Right lobe of liver (tissue), 6 donors: ENCODE data around the gene BDH1. TPM values are rescaled to one million over a fixed set of nuclear protein-coding genes. Genes with fewer than 3 reads are reported as not detected.

Source experiments
- ATAC-seq, 4 donors: fragments of 200-7000 bp; cut with Tn5 transposase; one replicate each; pipeline ENCODE4 v1.9.1; 2020; ENCODE audit warnings: mild to moderate bottlenecking in 4 of 4, moderate library complexity in 4 of 4
- DNase-seq, 3 donors: peaks; one replicate each; pipeline ENCODE4 v3.0.0-alpha.2; 2020
- H3K27ac ChIP-seq, 3 donors: fragments of 200-600 bp; one replicate each; pipeline ENCODE4 v1.8.0; 2022
- H3K27me3 ChIP-seq, 2 donors: fragments of 200-600 bp; one replicate each; pipeline ENCODE4 v1.8.0; 2022
- H3K36me3 ChIP-seq, 4 donors: fragments of 200-600 bp; sonication (generic) in 1 of 4; one replicate each; pipeline versions ENCODE4 v1.5.1 to v1.8.0; 2017 to 2022; ENCODE audit warnings: control low read depth in 1 of 4
- H3K4me1 ChIP-seq, 4 donors: fragments of 200-600 bp; sonication (generic) in 1 of 4; one replicate each; pipeline versions ENCODE4 v1.5.1 to v1.8.0; 2017 to 2022; ENCODE audit warnings: control low read depth in 1 of 4
- H3K4me3 ChIP-seq, 3 donors: fragments of 200-600 bp; one replicate each; pipeline ENCODE4 v1.8.0; 2022
- H3K9me3 ChIP-seq, 4 donors: fragments of 200-600 bp; sonication (generic) in 1 of 4; one replicate each; pipeline versions ENCODE4 v1.5.1 to v1.8.0; 2017 to 2022; ENCODE audit warnings: control low read depth in 1 of 4
- CTCF ChIP-seq, 4 donors: fragments of 200-600 bp in 3 of 4; fragments of 450-650 bp in 1 of 4; IDR thresholded peaks; one replicate each; pipeline versions ENCODE4 v1.5.1 to v1.8.0; 2016 to 2022; ENCODE audit warnings: antibody characterized with exemption in 4 of 4, mild to moderate bottlenecking in 2 of 4
- POLR2A ChIP-seq: fragments of 450-650 bp; IDR thresholded peaks from one replicate; pipeline ENCODE4 v1.6.1; 2017; ENCODE audit warnings: antibody characterized with exemption, mild to moderate bottlenecking
- WGBS: methylation state at CpG from one replicate; pipeline ENCODE4 v1.1.6; 2018; ENCODE audit warnings: low coverage, low lambda C conversion rate; ENCODE audit not compliant: insufficient coverage; ENCODE audit errors: missing lambda C conversion rate; 5-methylcytosine and 5-hydroxymethylcytosine counted together
- intact Hi-C, 2 donors: fragments of 100-400 bp; cut with DNase I; formaldehyde crosslinking; loops; one replicate each; pipeline versions ENCODE4 v1.11.2 to v1.14.1; 2022
- small RNA-seq, 2 experiments: library from RNA; depleted of rRNA; stranded (forward); fragments of <200 nt; gene quantifications; one replicate each; pipeline ENCODE3, GENCODE V24; 2016
- total RNA-seq, 6 experiments: library from RNA; depleted of rRNA in 2 of 6; stranded (reverse); fragments of >200 nt in 2 of 6; fragmentation: NEBNext Ultra II Directional in 3 of 6; extraction: Animal tissue kit (Norgen Biotek cat#: 25700) in 3 of 6; gene quantifications; one replicate each; pipeline versions ENCODE4 v1.1.0 to v1.2.4, GENCODE V29; 2016 to 2023
- donor health status: DM: no; HTN: yes; CAD: no.
- donor health status: DM: no; HTN: no; CAD: no.
- donor health status: DM: no; HTN: no; CAD: no.
- donor health status: DM: no; HTN: yes; CAD: no.
- donor health status: DM: no; HTN: yes; CAD: no.

Gene BDH1
- total RNA-seq, 6 experiments from 2014 or later: 65.5 to 366 (median 233) TPM

GRCh38 chr3:197462808-197463207, 93.0 kb downstream of the BDH1 start:
- no peaks in the 10 kb centered on the region for H3K36me3 ChIP-seq
- no peak for ATAC-seq
- no peak overlapping the region for H3K4me3 ChIP-seq
- peaks cover 0 to 27% (median 13%) of the 10 kb centered on the region in 4 donors for H3K4me1 ChIP-seq
- 65% methylated on average over 6 of the region's 7 CpGs for WGBS
- intact Hi-C loops: no loop called here
- H3K27ac ChIP-seq: no peak overlapping the region
- no peak for DNase-seq
- no peaks in the 10 kb centered on the region for H3K9me3 ChIP-seq
- TF ChIP-seq POLR2A (no peak), CTCF (IDR thresholded peaks at IDR 0.05) (no peak)
- no peaks in the 10 kb centered on the region for H3K27me3 ChIP-seq

GRCh38 chr3:197460639-197461038, 95.1 kb downstream of the BDH1 start:
- no peak overlapping the region for H3K27ac ChIP-seq
- no peaks in the 10 kb centered on the region for H3K36me3 ChIP-seq
- 73% methylated on average over 6 of the region's 6 CpGs for WGBS
- ATAC-seq (no peak), DNase-seq (no peak)
- no peak overlapping the region for H3K4me3 ChIP-seq
- no peaks in the 10 kb centered on the region for H3K9me3 ChIP-seq
- H3K4me1 ChIP-seq: peaks cover 0 to 12% (median 4%) of the 10 kb centered on the region in 4 donors
- no peak for TF ChIP-seq POLR2A
- no peak for TF ChIP-seq CTCF (IDR thresholded peaks at IDR 0.05)
- intact Hi-C loops: no loop called here
- no peaks in the 10 kb centered on the region for H3K27me3 ChIP-seq

- Histone ChIP-seq H3K9me3 (no peaks in the 10 kb centered on the region), H3K36me3 (no peaks in the 10 kb centered on the region), H3K27ac (no peak overlapping the region), H3K27me3 (no peaks in the 10 kb centered on the region), H3K4me1 (peaks cover 0 to 5% (median 2%) of the 10 kb centered on the region in 4 donors), H3K4me3 (no peak overlapping the region)
- intact Hi-C loops: no loop called here
- TF ChIP-seq POLR2A (no peak), CTCF (IDR thresholded peaks at IDR 0.05) (no peak)
- no peak for ATAC-seq
- no peak for DNase-seq
- 43% methylated on average over 7 of the region's 13 CpGs for WGBS
Observed at GRCh38 chr3:197460002-197460401, 95.8 kb downstream of the BDH1 start.

Small RNAs within 50 kb of the gene (small RNA-seq; reads per million reads assigned to genes)
- 0 reads per million in 2 experiments for gene AC132008.1

Other genes with a start within 250 kb of the BDH1 start
- gene RUBCN, start 180.9 kb upstream of the BDH1 start, total RNA-seq: 10 to 100 TPM in 2 of 6 experiments, 1 to 10 TPM in 4; 6.4 to 19.4 (median 7.7) TPM
- 10 to 100 TPM; 20.2 to 33.4 (median 23.9) TPM for gene FYTTD1, start 193.9 kb upstream of the BDH1 start, total RNA-seq
- 10 to 100 TPM; 18.8 to 24.2 (median 21.8) TPM for gene LRCH3, start 235.3 kb upstream of the BDH1 start, total RNA-seq